Left ventricle myocardium superior (tissue), 1 donor: ENCODE results near the gene CWH43. TPM values are rescaled to one million over a fixed set of nuclear protein-coding genes. Genes with fewer than 3 reads are reported as not detected.

Experiments used
- total RNA-seq: library from RNA; stranded (reverse); fragmentation: NEBNext Ultra II Directional; extraction: Animal tissue kit (Norgen Biotek cat#: 25700); gene quantifications from one replicate; pipeline ENCODE4 v1.2.1, GENCODE V29; 2021
- donor health status: DM: no; HTN: yes; CAD: no; lungs with severe emphysema.

CWH43 gene
- total RNA-seq, 1 donor from 2014 or later, result not detected

Other genes with a start within 250 kb of the CWH43 start
- 40.2 TPM for gene FRYL, start 206.0 kb upstream of the CWH43 start, total RNA-seq
- 131 TPM for gene OCIAD1, start 155.2 kb upstream of the CWH43 start, total RNA-seq
- gene OCIAD2, start 79.5 kb upstream of the CWH43 start, total RNA-seq, result 18.3 TPM